Immature natural killer cell (primary cell): ENCODE results near the gene PRDM11. TPM values are rescaled to one million over a fixed set of nuclear protein-coding genes. Genes with fewer than 3 reads are reported as not detected.

ENCODE experiments used
- DNase-seq, 3 donors: peaks; one replicate each; pipeline ENCODE4 v3.0.0; 2022; ENCODE audit warnings: mixed read lengths in 1 of 3
- H3K27ac Mint-ChIP-seq, 6 donors: one replicate each; pipeline ENCODE4 v1.8.0; 2020; ENCODE audit warnings: mixed read lengths in 6 of 6, mild to moderate bottlenecking in 5 of 6, inconsistent platforms in 4 of 6, moderate library complexity in 3 of 6
- H3K27me3 Mint-ChIP-seq, 3 donors: one replicate each; pipeline ENCODE4 v1.8.0; 2020 to 2021; ENCODE audit warnings: low read depth in 3 of 3, mild to moderate bottlenecking in 3 of 3, mixed read lengths in 3 of 3, moderate library complexity in 3 of 3, inconsistent platforms in 1 of 3
- H3K36me3 Mint-ChIP-seq, 3 donors: one replicate each; pipeline ENCODE4 v1.8.0; 2020; ENCODE audit warnings: mixed read lengths in 3 of 3, inconsistent platforms in 2 of 3, mild to moderate bottlenecking in 2 of 3
- H3K4me1 Mint-ChIP-seq, 2 donors: one replicate each; pipeline ENCODE4 v1.8.0; 2020; ENCODE audit warnings: inconsistent platforms in 2 of 2, mild to moderate bottlenecking in 2 of 2, mixed read lengths in 2 of 2, moderate library complexity in 1 of 2
- H3K4me3 Mint-ChIP-seq, 5 donors: one replicate each; pipeline ENCODE4 v1.8.0; 2020; ENCODE audit warnings: mild to moderate bottlenecking in 5 of 5, mixed read lengths in 5 of 5, inconsistent platforms in 3 of 5, moderate library complexity in 3 of 5
- H3K9me3 Mint-ChIP-seq, 6 donors: one replicate each; pipeline ENCODE4 v1.8.0; 2020; ENCODE audit warnings: mild to moderate bottlenecking in 6 of 6, mixed read lengths in 6 of 6, inconsistent platforms in 4 of 6, moderate library complexity in 3 of 6
- polyA plus RNA-seq, 3 donors: library from polyadenylated mRNA; unstranded; fragments of 300-500 nt; fragmentation: Illumina TruSeq; gene quantifications; one replicate each; pipeline ENCODE4 v1.2.3, GENCODE V29; 2021

The PRDM11 gene
- polyA plus RNA-seq, 3 donors from 2014 or later = 0.84 to 1.2 (median 0.94) TPM

- H3K4me3 Mint-ChIP-seq = no peak overlapping the region
- H3K9me3 Mint-ChIP-seq = no peaks in the 10 kb centered on the region
- H3K4me1 Mint-ChIP-seq = peaks cover 26 to 31% of the 10 kb centered on the region in 2 donors
- peaks cover 0 to 2% (median 1%) of the 10 kb centered on the region in 3 donors for H3K27me3 Mint-ChIP-seq
- no peak for DNase-seq
- no peak overlapping the region for H3K27ac Mint-ChIP-seq
- no peaks in the 10 kb centered on the region for H3K36me3 Mint-ChIP-seq
These were observed 10.3 kb downstream of the PRDM11 start for GRCh38 chr11:45156741-45157140.

GRCh38 chr11:45157247-45158209 lies 11.1 kb downstream of the PRDM11 start:
- no peak overlapping the region for H3K4me3 Mint-ChIP-seq
- H3K27ac Mint-ChIP-seq = peak overlapping the region in 1 of 6 donors; percentile 9
- H3K4me1 Mint-ChIP-seq = peaks cover 26 to 31% of the 10 kb centered on the region in 2 donors
- no peaks in the 10 kb centered on the region for H3K36me3 Mint-ChIP-seq
- H3K27me3 Mint-ChIP-seq = peaks cover 0 to 3% (median 3%) of the 10 kb centered on the region in 3 donors
- no peaks in the 10 kb centered on the region for H3K9me3 Mint-ChIP-seq
- no peak for DNase-seq

GRCh38 chr11:45158210-45158731 lies 11.8 kb downstream of the PRDM11 start:
- DNase-seq = no peak
- H3K27me3 Mint-ChIP-seq = peaks cover 0 to 4% (median 3%) of the 10 kb centered on the region in 3 donors
- peaks cover 29% of the 10 kb centered on the region in 2 donors for H3K4me1 Mint-ChIP-seq
- H3K4me3 Mint-ChIP-seq = no peak overlapping the region
- no peaks in the 10 kb centered on the region for H3K36me3 Mint-ChIP-seq
- no peaks in the 10 kb centered on the region for H3K9me3 Mint-ChIP-seq
- H3K27ac Mint-ChIP-seq = no peak overlapping the region

- Mint-ChIP-seq H3K4me3 (no peak overlapping the region), H3K4me1 (peaks cover 29 to 33% of the 10 kb centered on the region in 2 donors)
These were observed 12.6 kb downstream of the PRDM11 start for GRCh38 chr11:45158891-45159605.

GRCh38 chr11:45159781-45160365 lies 13.4 kb downstream of the PRDM11 start:
- no peak for DNase-seq
- Mint-ChIP-seq H3K9me3 (no peaks in the 10 kb centered on the region), H3K4me1 (peaks cover 29 to 33% of the 10 kb centered on the region in 2 donors), H3K4me3 (no peak overlapping the region), H3K27me3 (peaks cover 0 to 4% (median 3%) of the 10 kb centered on the region in 3 donors), H3K27ac (peak overlapping the region in 3 of 6 donors; percentile 26 to 58 (median 38)), H3K36me3 (no peaks in the 10 kb centered on the region)

More at GRCh38 chr11:45158891-45159605, 12.6 kb downstream of the PRDM11 start:
- no peak overlapping the region for H3K27ac Mint-ChIP-seq
- no peaks in the 10 kb centered on the region for H3K9me3 Mint-ChIP-seq
- no peaks in the 10 kb centered on the region for H3K36me3 Mint-ChIP-seq
- peaks cover 0 to 4% (median 3%) of the 10 kb centered on the region in 3 donors for H3K27me3 Mint-ChIP-seq
- DNase-seq = no peak

- no peak overlapping the region for H3K27ac Mint-ChIP-seq
- no peaks in the 10 kb centered on the region for H3K36me3 Mint-ChIP-seq
- no peak for DNase-seq
- H3K27me3 Mint-ChIP-seq = peaks cover 0 to 5% (median 3%) of the 10 kb centered on the region in 3 donors
- peaks cover 24 to 29% of the 10 kb centered on the region in 2 donors for H3K4me1 Mint-ChIP-seq
- H3K4me3 Mint-ChIP-seq = no peak overlapping the region
- H3K9me3 Mint-ChIP-seq = no peaks in the 10 kb centered on the region
These were observed 15.0 kb downstream of the PRDM11 start for GRCh38 chr11:45161252-45162063.

- Mint-ChIP-seq H3K4me3 (no peak overlapping the region), H3K36me3 (no peaks in the 10 kb centered on the region), H3K4me1 (peaks cover 23% of the 10 kb centered on the region in 2 donors), H3K27ac (no peak overlapping the region), H3K27me3 (peaks cover 0 to 4% (median 2%) of the 10 kb centered on the region in 3 donors), H3K9me3 (no peaks in the 10 kb centered on the region)
- no peak for DNase-seq
These were observed 15.6 kb downstream of the PRDM11 start for GRCh38 chr11:45162064-45162375.

- Mint-ChIP-seq H3K36me3 (no peaks in the 10 kb centered on the region), H3K27ac (no peak overlapping the region), H3K9me3 (no peaks in the 10 kb centered on the region), H3K27me3 (peaks cover 0 to 4% (median 2%) of the 10 kb centered on the region in 3 donors), H3K4me3 (no peak overlapping the region), H3K4me1 (peaks cover 21 to 25% of the 10 kb centered on the region in 2 donors)
- no peak for DNase-seq
These were observed 16.8 kb downstream of the PRDM11 start for GRCh38 chr11:45162916-45163879.

- peaks cover 19 to 25% of the 10 kb centered on the region in 2 donors for H3K4me1 Mint-ChIP-seq
- H3K9me3 Mint-ChIP-seq = no peaks in the 10 kb centered on the region
- peaks cover 0 to 4% (median 2%) of the 10 kb centered on the region in 3 donors for H3K27me3 Mint-ChIP-seq
- no peaks in the 10 kb centered on the region for H3K36me3 Mint-ChIP-seq
- no peak for DNase-seq
- no peak overlapping the region for H3K4me3 Mint-ChIP-seq
- H3K27ac Mint-ChIP-seq = no peak overlapping the region
These were observed 17.6 kb downstream of the PRDM11 start for GRCh38 chr11:45163956-45164575.

- Mint-ChIP-seq H3K27me3 (peaks cover 0 to 4% (median 2%) of the 10 kb centered on the region in 3 donors), H3K36me3 (no peaks in the 10 kb centered on the region), H3K9me3 (no peaks in the 10 kb centered on the region), H3K4me3 (no peak overlapping the region), H3K27ac (no peak overlapping the region), H3K4me1 (peaks cover 20 to 30% of the 10 kb centered on the region in 2 donors)
- no peak for DNase-seq
These were observed 18.9 kb downstream of the PRDM11 start for GRCh38 chr11:45165386-45165785.

- no peaks in the 10 kb centered on the region for H3K9me3 Mint-ChIP-seq
- H3K4me3 Mint-ChIP-seq = no peak overlapping the region
- H3K27me3 Mint-ChIP-seq = peaks cover 0 to 4% (median 2%) of the 10 kb centered on the region in 3 donors
- peaks cover 20 to 31% of the 10 kb centered on the region in 2 donors for H3K4me1 Mint-ChIP-seq
- no peaks in the 10 kb centered on the region for H3K36me3 Mint-ChIP-seq
- H3K27ac Mint-ChIP-seq = no peak overlapping the region
- DNase-seq = no peak
These were observed 19.6 kb downstream of the PRDM11 start for GRCh38 chr11:45165806-45166603.
